Measurements from ENCODE around the gene TLR8. TPM values are rescaled to one million over a fixed set of nuclear protein-coding genes. Genes with fewer than 3 reads are reported as not detected.

TLR8 gene
- total RNA-seq, 1 experiment from 2014 or later = not detected

DNA sequence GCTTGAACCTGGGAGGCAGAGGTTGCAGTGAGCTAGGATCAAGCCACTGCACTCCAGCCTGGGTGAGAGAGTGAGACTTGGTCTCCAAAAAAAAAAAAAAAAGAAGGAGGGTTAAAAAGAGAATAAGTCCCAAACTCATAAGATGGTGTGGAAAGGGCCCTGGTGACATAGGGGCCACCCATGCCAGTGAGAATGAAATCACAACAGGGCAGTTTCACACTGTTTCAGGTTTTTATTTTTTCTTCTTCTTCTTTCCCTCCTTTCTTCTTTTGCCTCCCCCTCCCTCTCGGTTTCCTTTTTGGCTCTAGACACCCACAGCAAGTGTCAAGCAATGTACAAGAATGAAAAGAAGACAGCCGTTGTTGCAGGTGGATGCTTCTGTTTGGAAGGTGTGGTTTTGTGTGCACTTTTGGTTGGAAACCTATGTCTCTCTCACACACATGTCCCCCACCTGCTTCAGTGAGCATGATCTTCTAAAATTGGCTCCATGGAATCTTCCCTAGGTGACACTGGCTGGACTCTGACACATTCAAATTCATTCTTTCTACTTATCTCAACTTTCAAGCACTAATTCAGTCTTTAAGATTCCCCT, 14.4 kb upstream of the TLR8 start:
- H3K9me3 ChIP-seq = no peaks in the 10 kb centered on the region
- H3K4me3 ChIP-seq = no peak overlapping the region
- DNase-seq = no peak
- no peaks in the 10 kb centered on the region for H3K36me3 ChIP-seq
- no peaks in the 10 kb centered on the region for H3K27me3 ChIP-seq

- no peaks in the 10 kb centered on the region for H3K27me3 ChIP-seq
- DNase-seq = no peak
These were observed 13.7 kb upstream of the TLR8 start for GRCh38 chrX:12892716-12893115.

GRCh38 chrX:12894074-12895030, 12.1 kb upstream of the TLR8 start:
- H3K4me3 ChIP-seq = no peak overlapping the region
- H3K9me3 ChIP-seq = no peaks in the 10 kb centered on the region
- H3K27me3 ChIP-seq = no peaks in the 10 kb centered on the region
- no peaks in the 10 kb centered on the region for H3K36me3 ChIP-seq
- DNase-seq = no peak

More at GRCh38 chrX:12892716-12893115, 13.7 kb upstream of the TLR8 start:
- Histone ChIP-seq H3K9me3 (no peaks in the 10 kb centered on the region), H3K36me3 (no peaks in the 10 kb centered on the region), H3K4me3 (no peak overlapping the region)

DNA sequence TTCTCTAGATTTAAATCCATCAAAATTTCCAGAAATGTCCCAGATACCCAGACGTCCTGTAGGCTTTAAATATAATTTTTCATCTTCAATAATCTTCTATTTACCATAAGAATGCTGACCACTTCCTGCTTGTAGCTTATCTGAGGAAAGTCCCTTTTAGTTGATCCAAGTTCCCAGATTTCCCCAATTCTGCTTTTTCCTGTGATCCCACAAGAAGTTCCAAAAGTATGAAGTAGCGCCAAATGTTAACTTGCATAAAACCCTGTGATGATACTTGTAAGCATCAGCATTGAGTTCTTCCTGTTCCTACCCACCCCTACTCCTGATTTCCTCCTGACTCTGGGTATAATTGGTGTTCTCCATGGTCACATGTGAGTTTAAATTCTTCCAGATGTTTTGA, 10.6 kb upstream of the TLR8 start:
- Histone ChIP-seq H3K4me3 (no peak overlapping the region), H3K9me3 (no peaks in the 10 kb centered on the region), H3K36me3 (no peaks in the 10 kb centered on the region), H3K27me3 (no peaks in the 10 kb centered on the region)
- DNase-seq = no peak

DNA sequence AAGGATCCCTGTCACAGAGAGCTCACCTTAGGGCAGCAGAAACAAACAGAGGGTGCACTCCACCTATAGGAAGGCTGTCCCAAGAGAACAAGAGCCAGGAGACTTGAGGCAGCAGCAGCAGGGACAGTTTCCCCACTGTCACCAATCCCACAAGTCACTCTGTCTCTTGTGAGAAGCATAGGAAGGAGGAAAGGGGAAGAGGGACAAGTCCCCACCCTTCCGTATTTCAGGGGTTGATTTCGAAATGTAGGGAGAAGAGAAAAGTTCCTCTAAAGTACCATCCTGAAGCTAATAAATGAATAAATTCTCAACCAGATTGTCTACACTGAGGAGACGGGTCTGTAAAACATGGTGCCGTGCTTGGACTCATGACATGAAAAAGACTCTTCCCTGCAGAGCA, 9.5 kb upstream of the TLR8 start:
- Histone ChIP-seq H3K9me3 (no peaks in the 10 kb centered on the region), H3K36me3 (no peaks in the 10 kb centered on the region), H3K4me3 (no peak overlapping the region), H3K27me3 (no peaks in the 10 kb centered on the region)
- no peak for DNase-seq

- DNase-seq = no peak
- Histone ChIP-seq H3K4me3 (no peak overlapping the region), H3K36me3 (no peaks in the 10 kb centered on the region), H3K9me3 (no peaks in the 10 kb centered on the region), H3K27me3 (no peaks in the 10 kb centered on the region)
These were observed 8.3 kb upstream of the TLR8 start for GRCh38 chrX:12898073-12898472.

DNA sequence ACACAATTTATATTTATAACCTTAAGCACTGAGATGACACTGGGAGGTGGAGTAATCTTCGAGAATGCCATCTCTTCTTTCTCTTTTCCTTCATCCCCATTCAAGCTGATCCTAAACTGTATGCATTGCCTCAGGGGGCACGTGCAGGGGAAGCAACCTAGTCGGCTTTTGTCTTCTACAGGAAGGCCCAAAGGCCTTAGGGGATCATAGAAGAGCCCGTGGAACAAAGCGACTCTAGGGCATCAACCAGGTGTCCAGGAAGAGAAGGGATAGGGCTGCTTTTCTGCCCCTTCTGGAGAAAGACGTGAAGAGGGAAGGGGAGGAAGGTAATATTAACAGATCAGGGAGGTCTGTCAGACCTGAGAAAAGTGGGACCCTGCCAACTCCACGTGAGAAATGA, 6.9 kb upstream of the TLR8 start:
- H3K36me3 ChIP-seq = no peaks in the 10 kb centered on the region
- DNase-seq = no peak
- H3K4me3 ChIP-seq = no peak overlapping the region
- H3K27me3 ChIP-seq = no peaks in the 10 kb centered on the region
- H3K9me3 ChIP-seq = no peaks in the 10 kb centered on the region

- no peak overlapping the region for H3K4me3 ChIP-seq
- H3K9me3 ChIP-seq = no peaks in the 10 kb centered on the region
- no peaks in the 10 kb centered on the region for H3K36me3 ChIP-seq
- no peaks in the 10 kb centered on the region for H3K27me3 ChIP-seq
- peak; percentile 38 for DNase-seq
These were observed 4.9 kb upstream of the TLR8 start for GRCh38 chrX:12901486-12901885.

- Histone ChIP-seq H3K36me3 (no peaks in the 10 kb centered on the region), H3K4me3 (no peak overlapping the region), H3K9me3 (no peaks in the 10 kb centered on the region), H3K27me3 (no peaks in the 10 kb centered on the region)
- no peak for DNase-seq
These were observed 2.8 kb upstream of the TLR8 start for GRCh38 chrX:12903646-12904045.

DNA sequence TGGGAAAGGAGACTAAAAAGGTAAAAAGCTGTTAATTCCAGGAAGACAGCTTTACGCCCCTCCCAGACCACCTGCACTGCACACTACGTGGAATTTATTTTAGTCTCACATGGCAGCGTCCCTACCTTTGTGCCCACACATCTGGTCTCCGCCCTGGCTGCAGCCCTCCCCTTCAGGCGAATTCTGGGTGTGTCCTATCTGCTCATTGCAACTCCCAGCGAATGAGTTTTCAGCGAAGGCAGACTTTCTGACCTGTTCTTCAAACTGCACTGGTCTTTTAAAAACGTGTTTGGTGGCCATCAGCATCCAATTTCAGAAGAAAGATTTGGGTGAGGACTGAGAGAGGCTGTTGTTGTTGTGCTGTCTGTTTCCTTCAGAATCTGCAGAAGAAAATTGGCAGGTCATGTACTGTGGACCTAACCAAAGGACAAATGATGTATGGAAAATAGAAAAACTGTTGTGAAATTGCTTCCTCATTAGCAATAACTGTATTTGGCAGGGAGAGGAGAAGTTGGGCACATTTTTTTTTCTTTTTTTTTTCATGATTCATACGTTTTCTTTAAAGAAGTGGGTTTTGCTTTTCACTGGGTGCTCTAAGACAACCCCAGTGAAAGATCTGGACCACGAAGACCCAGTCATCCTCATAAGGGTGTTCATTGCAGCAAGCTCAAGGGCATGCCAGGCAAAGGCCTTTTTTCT, 4.2 kb downstream of the TLR8 start:
- Histone ChIP-seq H3K27me3 (no peaks in the 10 kb centered on the region), H3K4me3 (no peak overlapping the region), H3K9me3 (no peaks in the 10 kb centered on the region), H3K36me3 (no peaks in the 10 kb centered on the region)
- DNase-seq = no peak

DNA sequence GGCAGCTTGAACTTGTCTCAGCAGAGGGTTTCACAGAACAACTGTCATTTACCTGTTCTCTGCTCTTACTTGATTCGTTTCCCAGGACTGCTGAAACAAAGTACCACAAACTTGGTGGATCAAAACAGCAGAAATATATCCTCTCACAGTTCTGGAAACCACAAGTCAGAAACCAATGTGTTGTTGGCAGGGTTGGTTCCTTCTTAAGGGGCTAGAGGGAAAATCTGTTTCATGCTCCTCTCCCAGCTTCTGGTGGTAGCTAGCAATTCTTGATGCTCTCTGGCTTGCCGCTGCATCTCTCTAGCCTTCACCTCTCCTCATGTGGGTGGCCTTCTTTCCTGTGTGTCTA, 4.7 kb downstream of the TLR8 start:
- Histone ChIP-seq H3K9me3 (no peaks in the 10 kb centered on the region), H3K4me3 (no peak overlapping the region), H3K36me3 (no peaks in the 10 kb centered on the region), H3K27me3 (no peaks in the 10 kb centered on the region)
- no peak for DNase-seq

DNA sequence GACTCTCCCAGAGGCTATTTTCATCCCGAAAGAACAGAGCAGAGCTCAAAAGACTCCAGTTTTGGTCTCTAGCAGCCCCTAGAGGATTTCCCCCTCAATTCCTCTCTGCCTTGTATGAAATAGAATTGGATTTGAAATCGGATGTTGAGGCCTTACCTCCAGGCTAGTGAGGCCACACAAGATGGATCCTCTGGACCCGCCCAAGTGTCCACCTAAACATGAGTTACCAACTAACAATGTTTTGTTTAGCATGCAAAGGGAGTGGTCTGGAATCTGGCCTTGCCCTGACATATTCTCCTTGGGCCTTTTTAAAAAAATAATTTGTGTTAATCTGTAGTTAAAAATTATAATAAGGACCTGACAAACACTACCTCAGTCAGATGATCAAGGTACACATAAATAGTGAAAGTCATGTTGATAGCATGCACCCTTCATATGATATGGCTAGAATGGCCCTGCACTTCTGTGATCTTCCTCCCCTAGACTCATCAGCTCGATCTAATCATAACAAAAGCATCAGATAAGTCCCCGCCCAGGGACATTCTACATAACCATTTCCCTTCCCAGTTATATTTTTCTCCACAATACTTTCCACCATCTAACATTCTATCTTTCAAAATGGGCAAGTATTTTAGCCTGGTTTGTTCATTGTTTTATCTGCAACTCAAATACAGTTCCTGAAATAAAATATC, 6.5 kb downstream of the TLR8 start:
- Histone ChIP-seq H3K36me3 (no peaks in the 10 kb centered on the region), H3K4me3 (no peak overlapping the region), H3K27me3 (no peaks in the 10 kb centered on the region), H3K9me3 (no peaks in the 10 kb centered on the region)
- no peak for DNase-seq

- DNase-seq = no peak
- H3K9me3 ChIP-seq = no peaks in the 10 kb centered on the region
- H3K36me3 ChIP-seq = no peaks in the 10 kb centered on the region
- H3K27me3 ChIP-seq = no peaks in the 10 kb centered on the region
- H3K4me3 ChIP-seq = no peak overlapping the region
These were observed 11.3 kb downstream of the TLR8 start for GRCh38 chrX:12917753-12918152.

DNA sequence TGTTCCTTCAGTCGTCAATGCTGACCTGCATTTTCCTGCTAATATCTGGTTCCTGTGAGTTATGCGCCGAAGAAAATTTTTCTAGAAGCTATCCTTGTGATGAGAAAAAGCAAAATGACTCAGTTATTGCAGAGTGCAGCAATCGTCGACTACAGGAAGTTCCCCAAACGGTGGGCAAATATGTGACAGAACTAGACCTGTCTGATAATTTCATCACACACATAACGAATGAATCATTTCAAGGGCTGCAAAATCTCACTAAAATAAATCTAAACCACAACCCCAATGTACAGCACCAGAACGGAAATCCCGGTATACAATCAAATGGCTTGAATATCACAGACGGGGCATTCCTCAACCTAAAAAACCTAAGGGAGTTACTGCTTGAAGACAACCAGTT, 12.6 kb downstream of the TLR8 start:
- H3K36me3 ChIP-seq = no peaks in the 10 kb centered on the region
- no peak overlapping the region for H3K4me3 ChIP-seq
- H3K9me3 ChIP-seq = no peaks in the 10 kb centered on the region
- DNase-seq = no peak
- H3K27me3 ChIP-seq = no peaks in the 10 kb centered on the region

GRCh38 chrX:12919620-12920019, 13.2 kb downstream of the TLR8 start:
- H3K9me3 ChIP-seq = no peaks in the 10 kb centered on the region
- H3K4me3 ChIP-seq = no peak overlapping the region
- no peak for DNase-seq
- H3K27me3 ChIP-seq = no peaks in the 10 kb centered on the region
- H3K36me3 ChIP-seq = no peaks in the 10 kb centered on the region

DNA sequence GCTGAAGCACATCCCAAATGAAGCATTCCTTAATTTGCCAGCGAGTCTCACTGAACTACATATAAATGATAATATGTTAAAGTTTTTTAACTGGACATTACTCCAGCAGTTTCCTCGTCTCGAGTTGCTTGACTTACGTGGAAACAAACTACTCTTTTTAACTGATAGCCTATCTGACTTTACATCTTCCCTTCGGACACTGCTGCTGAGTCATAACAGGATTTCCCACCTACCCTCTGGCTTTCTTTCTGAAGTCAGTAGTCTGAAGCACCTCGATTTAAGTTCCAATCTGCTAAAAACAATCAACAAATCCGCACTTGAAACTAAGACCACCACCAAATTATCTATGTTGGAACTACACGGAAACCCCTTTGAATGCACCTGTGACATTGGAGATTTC, 14.6 kb downstream of the TLR8 start:
- Histone ChIP-seq H3K36me3 (no peaks in the 10 kb centered on the region), H3K9me3 (no peaks in the 10 kb centered on the region), H3K4me3 (no peak overlapping the region), H3K27me3 (no peaks in the 10 kb centered on the region)
- DNase-seq = no peak
